ENCODE results near the gene RPS18. TPM values are rescaled to one million over a fixed set of nuclear protein-coding genes. Genes with fewer than 3 reads are reported as not detected.
A peak's percentile ranks its signal among the peaks of the same experiment; 100 is the strongest.

The RPS18 gene
- total and polyA plus RNA-seq, 2 of the 13 experiments (the other 11 are each of a cell fraction or from before 2014, with no cell fraction given) = 3,896 to 5,806 TPM

DNA sequence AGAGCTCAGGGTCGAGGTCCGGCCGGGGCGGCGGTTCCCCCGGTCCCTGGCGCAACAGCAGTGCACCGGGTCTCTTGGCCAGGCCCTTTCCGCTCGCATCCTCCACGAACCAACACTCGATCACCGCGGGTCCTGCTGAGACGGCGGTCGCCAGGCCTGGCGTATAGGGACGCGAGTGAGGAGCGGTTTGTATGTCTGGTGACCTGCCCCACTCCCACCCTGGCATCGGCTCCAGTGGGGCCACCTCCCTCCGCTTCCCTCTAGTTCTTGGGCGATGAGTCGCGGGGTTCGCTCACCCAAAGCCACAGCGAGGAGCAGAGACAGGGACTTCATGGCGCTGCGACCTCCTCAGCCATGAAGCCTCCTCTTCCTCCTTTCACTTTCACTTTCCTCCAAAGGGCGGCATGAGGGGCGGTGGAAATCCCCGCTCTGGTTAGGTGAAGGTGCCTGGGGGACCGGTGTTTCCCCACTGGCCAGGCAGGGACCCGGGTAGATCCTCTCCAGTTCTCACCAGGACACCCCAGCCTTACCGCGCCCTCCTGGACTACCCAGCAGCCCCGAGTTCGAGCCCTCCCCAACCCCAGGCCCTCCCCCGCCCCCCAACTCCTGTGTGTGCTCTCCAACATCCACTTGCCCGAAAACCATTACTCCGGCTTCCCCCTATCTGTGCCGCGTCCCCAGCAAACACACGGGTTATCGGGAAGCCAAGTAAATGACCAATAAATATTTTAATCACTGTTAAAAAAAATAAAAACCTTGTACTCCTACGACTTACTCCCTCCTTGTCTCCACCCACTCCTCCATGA lies 42.0 kb downstream of the RPS18 start, which contains the start of gene TAPBP (continued):
- TF ChIP-seq SMAD1 (CRISPR knock-in tag; IDR thresholded peaks at IDR 0.05; ENCODE audit: borderline replicate concordance, low read depth) (no peak), TAF1 (CRISPR knock-in tag; IDR thresholded peaks at IDR 0.05) (peak; percentile 70), KAT2B (IDR thresholded peaks at IDR 0.05; ENCODE audit: borderline replicate concordance, low read depth, low read length) (no peak), RXRB (CRISPR knock-in tag; IDR thresholded peaks at IDR 0.05; ENCODE audit: borderline replicate concordance) (0 out of 2 replicates have a peak, but pooled peaks have one; percentile 9), ZSCAN29 (CRISPR knock-in tag; conservative IDR thresholded peaks at IDR 0.05) (no peak), PPARG (CRISPR knock-in tag; conservative IDR thresholded peaks at IDR 0.05) (no peak), ZNF781 (CRISPR knock-in tag; IDR thresholded peaks at IDR 0.05; ENCODE audit: borderline replicate concordance, not compliant biosample characterization) (no peak), AGO1 (IDR thresholded peaks at IDR 0.05; ENCODE audit: low read depth, low read length, poor library complexity, severe bottlenecking) (peak; percentile 94), HNRNPH1 (optimal IDR thresholded peaks at IDR 0.05; ENCODE audit: low read depth, low read length) (peak; percentile 43), SAP130 (CRISPR knock-in tag; IDR thresholded peaks at IDR 0.05; ENCODE audit: low read depth) (peak; percentile 79), SALL1 (CRISPR knock-in tag; IDR thresholded peaks at IDR 0.05) (peak; percentile 80), NR2F6 (IDR thresholded peaks at IDR 0.05) (no peak), NR2F6 (CRISPR knock-in tag; IDR thresholded peaks at IDR 0.05) (peak; percentile 45; the same call in 1 of the 2 replicates), RFX3 (CRISPR knock-in tag; IDR thresholded peaks at IDR 0.05) (peak; percentile 47; the same call in 1 of the 2 replicates), ZNF616 (CRISPR knock-in tag; IDR thresholded peaks at IDR 0.05; ENCODE audit: low read depth) (0 out of 2 replicates have a peak, but pooled peaks have one; percentile 20), SP1 (IDR thresholded peaks at IDR 0.05) (no peak), SP1 (CRISPR knock-in tag; IDR thresholded peaks at IDR 0.05) (peak; percentile 41; the same call in 1 of the 2 replicates)
- TF ChIP-seq, protein P1, sequence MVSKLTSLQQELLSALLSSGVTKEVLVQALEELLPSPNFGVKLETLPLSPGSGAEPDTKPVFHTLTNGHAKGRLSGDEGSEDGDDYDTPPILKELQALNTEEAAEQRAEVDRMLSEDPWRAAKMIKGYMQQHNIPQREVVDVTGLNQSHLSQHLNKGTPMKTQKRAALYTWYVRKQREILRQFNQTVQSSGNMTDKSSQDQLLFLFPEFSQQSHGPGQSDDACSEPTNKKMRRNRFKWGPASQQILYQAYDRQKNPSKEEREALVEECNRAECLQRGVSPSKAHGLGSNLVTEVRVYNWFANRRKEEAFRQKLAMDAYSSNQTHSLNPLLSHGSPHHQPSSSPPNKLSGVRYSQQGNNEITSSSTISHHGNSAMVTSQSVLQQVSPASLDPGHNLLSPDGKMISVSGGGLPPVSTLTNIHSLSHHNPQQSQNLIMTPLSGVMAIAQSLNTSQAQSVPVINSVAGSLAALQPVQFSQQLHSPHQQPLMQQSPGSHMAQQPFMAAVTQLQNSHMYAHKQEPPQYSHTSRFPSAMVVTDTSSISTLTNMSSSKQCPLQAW (CRISPR knock-in tag; IDR thresholded peaks at IDR 0.05) = no peak
- TF ChIP-seq, protein P2, sequence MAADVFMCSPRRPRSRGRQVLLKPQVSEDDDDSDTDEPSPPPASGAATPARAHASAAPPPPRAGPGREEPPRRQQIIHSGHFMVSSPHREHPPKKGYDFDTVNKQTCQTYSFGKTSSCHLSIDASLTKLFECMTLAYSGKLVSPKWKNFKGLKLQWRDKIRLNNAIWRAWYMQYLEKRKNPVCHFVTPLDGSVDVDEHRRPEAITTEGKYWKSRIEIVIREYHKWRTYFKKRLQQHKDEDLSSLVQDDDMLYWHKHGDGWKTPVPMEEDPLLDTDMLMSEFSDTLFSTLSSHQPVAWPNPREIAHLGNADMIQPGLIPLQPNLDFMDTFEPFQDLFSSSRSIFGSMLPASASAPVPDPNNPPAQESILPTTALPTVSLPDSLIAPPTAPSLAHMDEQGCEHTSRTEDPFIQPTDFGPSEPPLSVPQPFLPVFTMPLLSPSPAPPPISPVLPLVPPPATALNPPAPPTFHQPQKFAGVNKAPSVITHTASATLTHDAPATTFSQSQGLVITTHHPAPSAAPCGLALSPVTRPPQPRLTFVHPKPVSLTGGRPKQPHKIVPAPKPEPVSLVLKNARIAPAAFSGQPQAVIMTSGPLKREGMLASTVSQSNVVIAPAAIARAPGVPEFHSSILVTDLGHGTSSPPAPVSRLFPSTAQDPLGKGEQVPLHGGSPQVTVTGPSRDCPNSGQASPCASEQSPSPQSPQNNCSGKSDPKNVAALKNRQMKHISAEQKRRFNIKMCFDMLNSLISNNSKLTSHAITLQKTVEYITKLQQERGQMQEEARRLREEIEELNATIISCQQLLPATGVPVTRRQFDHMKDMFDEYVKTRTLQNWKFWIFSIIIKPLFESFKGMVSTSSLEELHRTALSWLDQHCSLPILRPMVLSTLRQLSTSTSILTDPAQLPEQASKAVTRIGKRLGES (CRISPR knock-in tag; IDR thresholded peaks at IDR 0.05; ENCODE audit: borderline replicate concordance) = no peak
- TF ChIP-seq, protein P3, sequence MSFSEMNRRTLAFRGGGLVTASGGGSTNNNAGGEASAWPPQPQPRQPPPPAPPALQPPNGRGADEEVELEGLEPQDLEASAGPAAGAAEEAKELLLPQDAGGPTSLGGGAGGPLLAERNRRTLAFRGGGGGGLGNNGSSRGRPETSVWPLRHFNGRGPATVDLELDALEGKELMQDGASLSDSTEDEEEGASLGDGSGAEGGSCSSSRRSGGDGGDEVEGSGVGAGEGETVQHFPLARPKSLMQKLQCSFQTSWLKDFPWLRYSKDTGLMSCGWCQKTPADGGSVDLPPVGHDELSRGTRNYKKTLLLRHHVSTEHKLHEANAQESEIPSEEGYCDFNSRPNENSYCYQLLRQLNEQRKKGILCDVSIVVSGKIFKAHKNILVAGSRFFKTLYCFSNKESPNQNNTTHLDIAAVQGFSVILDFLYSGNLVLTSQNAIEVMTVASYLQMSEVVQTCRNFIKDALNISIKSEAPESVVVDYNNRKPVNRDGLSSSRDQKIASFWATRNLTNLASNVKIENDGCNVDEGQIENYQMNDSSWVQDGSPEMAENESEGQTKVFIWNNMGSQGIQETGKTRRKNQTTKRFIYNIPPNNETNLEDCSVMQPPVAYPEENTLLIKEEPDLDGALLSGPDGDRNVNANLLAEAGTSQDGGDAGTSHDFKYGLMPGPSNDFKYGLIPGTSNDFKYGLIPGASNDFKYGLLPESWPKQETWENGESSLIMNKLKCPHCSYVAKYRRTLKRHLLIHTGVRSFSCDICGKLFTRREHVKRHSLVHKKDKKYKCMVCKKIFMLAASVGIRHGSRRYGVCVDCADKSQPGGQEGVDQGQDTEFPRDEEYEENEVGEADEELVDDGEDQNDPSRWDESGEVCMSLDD (CRISPR knock-in tag; IDR thresholded peaks at IDR 0.05; ENCODE audit: borderline replicate concordance) = no peak

Data from HepG2 (cell line).